WTC11 (cell line): Measurements from ENCODE around the gene PAXIP1.

Source experiments
- CREB1 ChIP-seq: sonication (generic); formaldehyde crosslinking; IDR thresholded peaks from 2 replicates; pipeline ENCODE4 v1.8.0; 2023; ENCODE audit warnings: mild to moderate bottlenecking, missing genetic modification reagents
- EMX1 ChIP-seq: fragments of 250-450 bp; sonication (Bioruptor Pico); IDR thresholded peaks from 2 replicates; pipeline ENCODE4 v1.8.0; 2021; ENCODE audit warnings: mild to moderate bottlenecking
- FOXK1 ChIP-seq: sonication (generic); formaldehyde crosslinking; IDR thresholded peaks from 2 replicates; pipeline ENCODE4 v1.8.0; 2022; ENCODE audit warnings: mild to moderate bottlenecking, moderate library complexity, missing genetic modification reagents
- MXD4 ChIP-seq: fragments of 250-450 bp; sonication (Bioruptor Pico); IDR thresholded peaks from 2 replicates; pipeline ENCODE4 v1.8.0; 2021; ENCODE audit warnings: mild to moderate bottlenecking, moderate library complexity, borderline replicate concordance
- ZBTB21 ChIP-seq: sonication (generic); formaldehyde crosslinking; IDR thresholded peaks from 2 replicates; pipeline ENCODE4 v1.8.1; 2023; ENCODE audit warnings: mild to moderate bottlenecking, missing genetic modification reagents, borderline replicate concordance
- TF ChIP-seq, protein P1 (sequence below): fragments of 200-600 bp; IDR thresholded peaks from 2 replicates; pipeline ENCODE4 v1.8.0; 2022; ENCODE audit warnings: antibody characterized with exemption
- TF ChIP-seq, protein P2 (sequence below): fragments of 250-450 bp; sonication (Bioruptor Pico); IDR thresholded peaks from 2 replicates; pipeline ENCODE4 v2.1.2; 2022; ENCODE audit warnings: mild to moderate bottlenecking, moderate library complexity
- TF ChIP-seq, protein P3 (sequence below): sonication (generic); formaldehyde crosslinking; IDR thresholded peaks from 2 replicates; pipeline ENCODE4 v1.8.1; 2022; ENCODE audit warnings: mild to moderate bottlenecking, moderate library complexity, missing genetic modification reagents
- TF ChIP-seq, protein P4 (sequence below): sonication (generic); formaldehyde crosslinking; IDR thresholded peaks from 2 replicates; pipeline ENCODE4 v1.8.1; 2023; ENCODE audit warnings: mild to moderate bottlenecking, missing genetic modification reagents

DNA sequence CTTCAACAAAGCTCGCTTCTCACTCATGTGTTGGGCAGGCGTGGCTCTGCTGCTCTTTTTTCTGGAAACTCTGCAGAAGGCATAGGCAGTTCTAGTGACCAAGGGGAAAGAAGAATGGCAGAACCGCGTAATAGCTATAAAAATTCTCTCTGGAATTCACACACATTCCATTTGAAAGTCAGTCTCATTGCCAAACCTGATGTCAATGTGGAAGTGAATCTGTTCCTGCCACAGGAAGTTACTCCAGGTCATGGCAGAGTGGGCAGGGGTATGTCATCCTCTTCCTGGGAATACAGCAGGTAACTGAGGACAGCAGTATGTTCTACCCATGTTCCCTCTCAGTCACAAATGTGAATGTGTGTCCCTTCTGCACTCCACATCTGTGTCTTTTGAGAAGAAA lies 8.2 kb upstream of the PAXIP1 start:
- TF ChIP-seq, protein P1, sequence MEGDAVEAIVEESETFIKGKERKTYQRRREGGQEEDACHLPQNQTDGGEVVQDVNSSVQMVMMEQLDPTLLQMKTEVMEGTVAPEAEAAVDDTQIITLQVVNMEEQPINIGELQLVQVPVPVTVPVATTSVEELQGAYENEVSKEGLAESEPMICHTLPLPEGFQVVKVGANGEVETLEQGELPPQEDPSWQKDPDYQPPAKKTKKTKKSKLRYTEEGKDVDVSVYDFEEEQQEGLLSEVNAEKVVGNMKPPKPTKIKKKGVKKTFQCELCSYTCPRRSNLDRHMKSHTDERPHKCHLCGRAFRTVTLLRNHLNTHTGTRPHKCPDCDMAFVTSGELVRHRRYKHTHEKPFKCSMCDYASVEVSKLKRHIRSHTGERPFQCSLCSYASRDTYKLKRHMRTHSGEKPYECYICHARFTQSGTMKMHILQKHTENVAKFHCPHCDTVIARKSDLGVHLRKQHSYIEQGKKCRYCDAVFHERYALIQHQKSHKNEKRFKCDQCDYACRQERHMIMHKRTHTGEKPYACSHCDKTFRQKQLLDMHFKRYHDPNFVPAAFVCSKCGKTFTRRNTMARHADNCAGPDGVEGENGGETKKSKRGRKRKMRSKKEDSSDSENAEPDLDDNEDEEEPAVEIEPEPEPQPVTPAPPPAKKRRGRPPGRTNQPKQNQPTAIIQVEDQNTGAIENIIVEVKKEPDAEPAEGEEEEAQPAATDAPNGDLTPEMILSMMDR, result no peak
- TF ChIP-seq, protein P2, sequence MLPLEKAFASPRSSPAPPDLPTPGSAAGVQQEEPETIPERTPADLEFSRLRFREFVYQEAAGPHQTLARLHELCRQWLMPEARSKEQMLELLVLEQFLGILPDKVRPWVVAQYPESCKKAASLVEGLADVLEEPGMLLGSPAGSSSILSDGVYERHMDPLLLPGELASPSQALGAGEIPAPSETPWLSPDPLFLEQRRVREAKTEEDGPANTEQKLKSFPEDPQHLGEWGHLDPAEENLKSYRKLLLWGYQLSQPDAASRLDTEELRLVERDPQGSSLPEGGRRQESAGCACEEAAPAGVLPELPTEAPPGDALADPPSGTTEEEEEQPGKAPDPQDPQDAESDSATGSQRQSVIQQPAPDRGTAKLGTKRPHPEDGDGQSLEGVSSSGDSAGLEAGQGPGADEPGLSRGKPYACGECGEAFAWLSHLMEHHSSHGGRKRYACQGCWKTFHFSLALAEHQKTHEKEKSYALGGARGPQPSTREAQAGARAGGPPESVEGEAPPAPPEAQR (CRISPR knock-in tag), result no peak
- TF ChIP-seq CREB1 (no peak), EMX1 (CRISPR knock-in tag) (no peak), FOXK1 (CRISPR knock-in tag) (no peak), ZBTB21 (CRISPR knock-in tag) (no peak), MXD4 (CRISPR knock-in tag) (no peak)
- TF ChIP-seq, protein P3, sequence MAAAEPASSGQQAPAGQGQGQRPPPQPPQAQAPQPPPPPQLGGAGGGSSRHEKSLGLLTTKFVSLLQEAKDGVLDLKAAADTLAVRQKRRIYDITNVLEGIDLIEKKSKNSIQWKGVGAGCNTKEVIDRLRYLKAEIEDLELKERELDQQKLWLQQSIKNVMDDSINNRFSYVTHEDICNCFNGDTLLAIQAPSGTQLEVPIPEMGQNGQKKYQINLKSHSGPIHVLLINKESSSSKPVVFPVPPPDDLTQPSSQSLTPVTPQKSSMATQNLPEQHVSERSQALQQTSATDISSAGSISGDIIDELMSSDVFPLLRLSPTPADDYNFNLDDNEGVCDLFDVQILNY (CRISPR knock-in tag), result no peak
- TF ChIP-seq, protein P4, sequence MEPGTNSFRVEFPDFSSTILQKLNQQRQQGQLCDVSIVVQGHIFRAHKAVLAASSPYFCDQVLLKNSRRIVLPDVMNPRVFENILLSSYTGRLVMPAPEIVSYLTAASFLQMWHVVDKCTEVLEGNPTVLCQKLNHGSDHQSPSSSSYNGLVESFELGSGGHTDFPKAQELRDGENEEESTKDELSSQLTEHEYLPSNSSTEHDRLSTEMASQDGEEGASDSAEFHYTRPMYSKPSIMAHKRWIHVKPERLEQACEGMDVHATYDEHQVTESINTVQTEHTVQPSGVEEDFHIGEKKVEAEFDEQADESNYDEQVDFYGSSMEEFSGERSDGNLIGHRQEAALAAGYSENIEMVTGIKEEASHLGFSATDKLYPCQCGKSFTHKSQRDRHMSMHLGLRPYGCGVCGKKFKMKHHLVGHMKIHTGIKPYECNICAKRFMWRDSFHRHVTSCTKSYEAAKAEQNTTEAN (CRISPR knock-in tag), result no peak
